NCI-H2029 treated with DMSO at 0.1 percent for 48 hours (cell line): ENCODE measurements around the gene AXL.
"Not testable (repeated sequence)": the region's sequence is repeated elsewhere in the genome, so short reads cannot be mapped to it uniquely, and the experiment has no call there.

Experiments
- DNase-seq: peaks from one replicate; lab custom pipeline; 2025; lab: John Stamatoyannopoulos, UW

Gene AXL

DNA sequence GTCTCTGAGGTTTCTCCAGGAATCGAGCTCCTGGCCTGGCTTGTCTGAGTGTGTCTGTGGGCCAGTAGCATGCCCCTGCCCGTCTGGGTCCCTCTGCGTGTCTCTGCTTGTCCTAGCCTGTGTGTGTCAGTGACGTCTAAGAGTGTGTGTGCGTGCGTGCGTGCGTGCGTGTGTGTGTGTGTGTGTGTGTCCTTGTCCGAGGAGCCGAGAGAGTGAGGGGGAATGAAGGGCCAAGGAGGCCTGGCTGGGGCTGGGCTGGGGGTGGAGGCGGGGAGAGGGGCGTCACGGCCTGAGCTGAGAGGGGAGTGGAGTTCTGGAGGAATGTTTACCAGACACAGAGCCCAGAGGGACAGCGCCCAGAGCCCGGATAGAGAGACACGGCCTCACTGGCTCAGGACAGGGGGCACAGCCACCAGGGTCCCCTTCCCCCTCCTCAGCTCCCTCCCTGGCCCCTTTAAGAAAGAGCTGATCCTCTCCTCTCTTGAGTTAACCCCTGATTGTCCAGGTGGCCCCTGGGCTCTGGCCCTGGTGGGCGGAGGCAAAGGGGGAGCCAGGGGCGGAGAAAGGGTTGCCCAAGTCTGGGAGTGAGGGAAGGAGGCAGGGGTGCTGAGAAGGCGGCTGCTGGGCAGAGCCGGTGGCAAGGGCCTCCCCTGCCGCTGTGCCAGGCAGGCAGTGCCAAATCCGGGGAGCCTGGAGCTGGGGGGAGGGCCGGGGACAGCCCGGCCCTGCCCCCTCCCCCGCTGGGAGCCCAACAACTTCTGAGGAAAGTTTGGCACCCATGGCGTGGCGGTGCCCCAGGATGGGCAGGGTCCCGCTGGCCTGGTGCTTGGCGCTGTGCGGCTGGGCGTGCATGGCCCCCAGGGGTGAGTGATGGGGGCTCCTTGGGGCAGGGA lies at the start of gene AXL:
TSS of gene AXL (plus strand) at position 609 of the 893 bp plus-strand sequence. CDS start at position 779, 170 bp downstream.
- no peak for DNase-seq

GRCh38 chr19:41172297-41173164 lies 46.5 kb upstream of the AXL start:
- no peak for DNase-seq

- no peak for DNase-seq
Measured at GRCh38 chr19:41174297-41174928, 44.6 kb upstream of the AXL start.

DNA sequence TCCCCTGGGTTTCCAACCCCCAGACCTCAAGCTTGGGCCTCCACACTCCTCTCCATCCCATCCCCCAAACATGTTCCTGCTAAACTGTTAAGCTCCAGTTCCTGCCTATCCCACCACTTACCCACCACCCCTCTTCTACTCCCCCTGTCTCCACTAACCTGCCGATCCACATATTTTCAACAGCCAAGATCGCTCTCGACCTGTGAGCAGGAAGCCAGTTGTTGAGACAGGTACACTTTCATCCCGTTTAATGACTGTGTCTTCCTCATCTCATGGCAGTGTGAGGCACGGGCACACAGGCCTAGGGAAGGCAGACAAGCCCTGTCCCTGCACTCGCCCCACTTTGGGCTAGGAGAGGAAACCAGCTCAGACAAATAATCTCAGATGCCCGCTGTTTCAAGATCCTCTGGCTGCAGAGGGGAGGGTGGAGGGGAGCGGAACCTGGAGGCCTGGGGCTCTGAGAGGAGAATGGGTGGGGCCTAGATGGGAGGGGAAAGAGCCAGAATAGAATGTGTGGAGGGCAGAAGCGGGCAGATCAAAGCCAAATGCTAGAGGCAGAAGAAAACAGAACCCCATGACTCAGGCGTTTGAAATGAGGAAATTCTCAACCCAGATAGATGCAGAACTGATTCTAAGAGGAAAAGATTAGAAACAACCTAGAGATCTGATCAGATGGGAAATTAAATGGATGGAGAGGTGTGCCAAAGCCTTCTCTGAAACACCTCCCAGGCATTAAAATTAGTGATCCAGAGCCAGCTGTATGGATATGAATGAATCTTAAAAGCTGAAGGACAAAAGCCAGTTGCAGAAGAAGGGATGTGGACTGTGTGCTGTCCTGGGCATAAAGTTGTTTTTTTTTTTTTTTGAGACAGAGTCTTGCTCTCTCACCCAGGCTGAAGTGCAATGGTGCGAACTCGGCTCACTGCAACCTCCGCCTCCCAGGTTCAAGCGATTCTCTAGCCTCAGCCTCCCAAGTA lies 42.9 kb upstream of the AXL start:
- no peak for DNase-seq

DNA sequence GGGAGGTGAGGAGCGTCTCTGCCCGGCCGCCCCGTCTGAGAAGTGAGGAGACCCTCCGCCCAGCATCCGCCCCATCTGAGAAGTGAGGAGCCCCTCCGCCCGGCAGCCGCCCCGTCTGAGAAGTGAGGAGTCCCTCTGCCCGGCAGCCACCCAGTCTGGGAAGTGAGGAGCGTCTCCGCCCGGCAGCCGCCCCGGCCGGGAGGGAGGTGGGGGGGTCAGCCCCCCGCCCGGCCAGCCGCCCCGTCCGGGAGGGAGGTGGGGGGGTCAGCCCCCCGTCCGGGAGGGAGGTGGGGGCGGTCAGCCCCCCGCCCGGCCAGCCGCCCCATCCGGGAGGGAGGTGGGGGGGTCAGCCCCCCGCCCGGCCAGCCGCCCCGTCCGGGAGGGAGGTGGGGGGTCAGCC lies 38.9 kb upstream of the AXL start:
- DNase-seq: not testable (repeated sequence)

DNA sequence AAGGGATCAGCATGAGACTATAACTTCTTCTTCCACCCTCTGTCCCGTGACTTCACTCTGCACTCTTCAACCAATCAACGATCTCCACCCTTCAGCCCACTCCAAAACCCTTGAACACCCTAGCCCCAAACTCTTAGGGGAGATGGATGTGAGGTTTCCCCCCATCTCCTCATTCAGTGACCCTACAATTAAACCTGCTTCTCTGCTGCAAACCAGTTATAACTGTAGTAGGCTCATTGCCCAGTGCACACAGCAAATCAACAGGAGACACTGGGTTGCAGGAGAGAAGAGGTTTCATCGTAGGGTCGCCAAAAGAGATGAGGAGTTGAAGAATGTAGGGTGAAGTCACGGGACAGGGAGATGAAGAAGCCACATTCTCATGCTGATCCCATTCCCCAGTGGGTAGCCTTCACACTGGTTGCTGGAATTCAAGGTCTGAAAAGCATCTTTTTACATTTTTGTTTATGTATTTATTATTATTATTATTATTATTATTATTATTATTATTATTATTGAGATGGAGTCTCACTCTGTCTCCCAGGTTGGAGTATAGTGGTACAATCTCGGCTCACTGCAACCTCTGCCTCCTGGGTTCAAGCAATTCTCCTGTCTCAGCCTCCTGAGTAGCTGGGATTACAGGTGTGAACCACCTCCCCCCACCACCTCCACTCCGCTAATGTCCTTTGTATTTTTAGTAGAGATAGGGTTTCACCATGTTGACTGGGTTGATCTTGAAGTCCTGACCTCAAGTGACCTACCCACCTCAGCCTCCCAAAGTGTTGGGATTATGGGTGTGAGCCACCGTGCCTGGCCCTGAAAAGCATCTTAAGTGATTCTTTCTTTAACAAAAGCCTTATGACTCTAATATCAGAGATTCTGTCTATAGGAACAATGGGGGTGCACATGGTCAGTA lies 31.8 kb upstream of the AXL start:
- DNase-seq: no peak

DNA sequence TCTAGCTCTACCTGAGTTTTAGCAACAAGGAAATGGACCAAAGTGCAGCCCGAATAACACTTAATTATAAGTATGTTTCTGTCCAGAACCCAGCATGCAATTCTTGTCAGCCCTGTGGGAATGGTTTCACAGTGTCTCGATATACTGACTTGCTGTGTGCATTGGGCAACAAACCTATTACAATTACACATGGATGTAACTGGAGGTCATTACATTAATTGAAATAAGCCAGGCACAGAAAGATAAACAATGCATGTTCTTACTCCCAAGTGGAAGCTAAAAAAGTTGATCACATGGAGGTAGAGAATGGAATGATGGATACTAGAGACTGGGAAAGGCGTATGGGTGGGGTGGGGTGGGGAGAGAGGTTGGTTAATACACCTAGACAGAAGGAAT lies 31.1 kb upstream of the AXL start:
- no peak for DNase-seq

DNA sequence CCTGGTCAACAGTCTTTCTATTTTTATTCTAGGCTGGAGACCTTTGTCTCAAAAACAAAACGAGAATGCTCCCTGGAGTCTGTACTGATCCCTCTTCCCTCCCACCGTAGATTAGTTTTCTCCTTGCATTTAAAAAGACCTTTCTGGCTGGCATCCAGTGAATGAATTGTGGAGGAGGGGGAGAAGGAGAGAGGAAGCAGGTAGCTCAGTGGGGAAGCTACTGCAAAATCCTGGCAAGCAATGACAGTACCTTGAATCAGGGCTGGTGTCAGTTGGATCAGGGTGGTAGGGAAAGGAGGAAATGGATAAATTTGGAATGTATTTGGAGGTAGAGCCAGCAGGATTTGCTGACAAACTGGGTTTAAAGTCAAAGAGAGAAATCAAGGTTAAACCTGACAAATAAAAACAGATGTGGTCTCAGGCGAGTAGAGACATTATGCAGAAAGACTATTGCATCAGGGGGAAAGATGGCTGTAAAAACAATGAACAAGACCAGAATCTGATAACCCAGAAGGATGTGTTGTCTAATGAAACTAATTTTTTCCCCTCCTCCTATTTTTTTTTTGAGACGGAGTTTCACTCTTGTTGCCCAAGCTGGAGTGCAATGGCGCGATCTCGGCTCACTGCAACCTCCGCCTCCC lies 29.5 kb upstream of the AXL start:
- DNase-seq: no peak

GRCh38 chr19:41192574-41193429 lies 26.2 kb upstream of the AXL start, which contains the start of gene CYP2S1:
TSS of gene CYP2S1 (plus strand) at chr19:41193219. CDS start at chr19:41193265, 46 bp downstream.
- no peak for DNase-seq

- no peak for DNase-seq
Measured at GRCh38 chr19:41193430-41194156, 25.4 kb upstream of the AXL start.

DNA sequence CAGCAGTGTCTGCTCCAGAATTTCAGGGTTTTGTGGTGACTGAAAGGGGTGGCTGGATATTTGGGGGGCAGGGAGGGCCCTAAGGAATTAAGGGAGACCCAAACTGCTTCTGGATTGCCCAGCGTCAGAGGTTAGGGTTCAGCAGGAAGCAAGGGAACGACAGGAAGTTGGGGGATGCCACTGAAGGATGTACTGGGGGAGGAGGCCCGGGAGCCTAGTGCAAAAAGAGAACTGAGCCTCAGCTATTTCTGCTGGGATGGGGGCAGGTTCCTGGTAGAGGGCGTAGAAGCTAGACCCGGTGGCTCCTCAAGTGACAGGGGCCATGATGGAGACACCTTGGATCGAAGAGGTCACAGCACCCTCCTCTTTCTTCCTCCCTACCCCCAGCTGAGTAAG lies 24.9 kb upstream of the AXL start:
- no peak for DNase-seq

GRCh38 chr19:41195675-41196497 lies 23.1 kb upstream of the AXL start:
- no peak for DNase-seq

DNA sequence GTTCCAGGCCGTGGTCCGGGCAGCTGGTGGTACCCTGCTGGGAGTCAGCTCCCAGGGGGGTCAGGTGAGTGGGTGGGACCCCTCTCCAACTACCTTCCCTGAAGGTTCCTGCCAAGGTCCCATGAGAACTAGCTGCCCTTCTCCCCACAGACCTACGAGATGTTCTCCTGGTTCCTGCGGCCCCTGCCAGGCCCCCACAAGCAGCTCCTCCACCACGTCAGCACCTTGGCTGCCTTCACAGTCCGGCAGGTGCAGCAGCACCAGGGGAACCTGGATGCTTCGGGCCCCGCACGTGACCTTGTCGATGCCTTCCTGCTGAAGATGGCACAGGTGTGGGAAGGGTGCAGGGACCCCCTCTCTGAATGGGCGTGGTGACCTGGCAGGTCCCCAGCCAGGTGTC lies 20.5 kb upstream of the AXL start:
- no peak for DNase-seq

DNA sequence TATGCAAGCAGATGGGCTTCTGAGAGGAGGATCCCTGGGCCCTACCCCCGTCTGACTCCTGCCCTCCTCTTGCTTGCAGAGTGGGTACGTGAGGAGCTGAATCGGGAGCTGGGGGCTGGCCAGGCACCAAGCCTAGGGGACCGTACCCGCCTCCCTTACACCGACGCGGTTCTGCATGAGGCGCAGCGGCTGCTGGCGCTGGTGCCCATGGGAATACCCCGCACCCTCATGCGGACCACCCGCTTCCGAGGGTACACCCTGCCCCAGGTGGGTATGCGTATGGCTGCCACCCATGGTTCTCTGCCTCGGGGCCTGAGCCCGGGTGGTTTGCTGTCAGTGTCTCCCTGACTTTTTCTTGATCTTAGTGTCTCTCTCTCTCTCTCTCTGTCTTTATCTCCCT lies 15.7 kb upstream of the AXL start:
- DNase-seq: no peak

GRCh38 chr19:41204338-41204737 lies 14.7 kb upstream of the AXL start:
- peak; percentile 22 for DNase-seq

- no peak for DNase-seq
Measured at GRCh38 chr19:41205995-41206394, 13.0 kb upstream of the AXL start.

DNA sequence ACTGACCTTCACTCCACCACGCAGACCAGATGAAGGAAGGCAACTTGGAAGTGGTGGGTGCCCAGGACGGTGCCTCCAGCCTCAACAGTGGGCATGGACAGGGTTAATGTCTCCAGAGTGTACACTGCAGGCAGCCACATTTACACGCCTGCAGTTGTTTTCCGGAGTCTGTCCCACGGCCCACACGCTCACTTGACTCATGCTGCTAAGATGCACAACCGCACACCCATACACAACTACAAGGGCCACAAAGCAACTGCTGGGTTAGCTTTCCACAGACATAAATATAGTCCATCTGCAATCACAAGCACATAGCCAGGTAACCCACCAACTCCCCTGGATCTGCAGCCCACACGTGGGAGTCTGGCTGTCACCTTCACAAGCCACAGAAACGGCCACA lies 12.6 kb upstream of the AXL start:
- no peak for DNase-seq
